HG02970 (cell line): Measurements from ENCODE around the gene PLCD1.
"Not testable (repeated sequence)": the region's sequence is repeated elsewhere in the genome, so short reads cannot be mapped to it uniquely, and the experiment has no call there.

Experiments
- ATAC-seq: cut with Tn5 transposase; IDR thresholded peaks from one replicate; pipeline ENCODE4 v1.9.1; 2021; ENCODE audit warnings: mild to moderate bottlenecking, moderate library complexity, moderate number of reproducible peaks; ENCODE audit not compliant: unreplicated experiment, low FRiP score

The PLCD1 gene

GRCh38 chr3:37989821-37990480 lies 39.5 kb downstream of the PLCD1 start:
- no peak for ATAC-seq

GRCh38 chr3:37988931-37989525 lies 40.4 kb downstream of the PLCD1 start:
- ATAC-seq = no peak

DNA sequence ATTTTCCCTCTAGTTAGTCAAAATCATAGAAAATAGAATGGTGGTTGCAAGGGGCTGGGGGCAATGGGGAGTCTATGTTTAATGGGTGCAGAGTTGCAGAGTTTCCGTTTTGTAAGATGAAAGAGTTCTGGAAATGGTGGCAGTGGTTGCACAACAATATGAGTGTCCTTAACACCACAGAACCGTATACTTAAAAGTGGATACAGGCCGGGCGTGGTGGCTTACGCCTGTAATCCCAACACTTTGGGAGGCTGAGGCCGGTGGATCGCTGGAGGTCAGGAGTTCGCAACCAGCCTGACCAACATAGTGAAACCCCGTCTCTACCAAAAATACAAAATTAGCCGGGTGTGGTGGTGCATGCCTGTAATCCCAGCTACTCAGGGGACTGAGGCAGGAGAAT lies 41.1 kb downstream of the PLCD1 start:
- ATAC-seq = not testable (repeated sequence)

GRCh38 chr3:37987751-37988179 lies 41.7 kb downstream of the PLCD1 start:
- ATAC-seq = no peak

DNA sequence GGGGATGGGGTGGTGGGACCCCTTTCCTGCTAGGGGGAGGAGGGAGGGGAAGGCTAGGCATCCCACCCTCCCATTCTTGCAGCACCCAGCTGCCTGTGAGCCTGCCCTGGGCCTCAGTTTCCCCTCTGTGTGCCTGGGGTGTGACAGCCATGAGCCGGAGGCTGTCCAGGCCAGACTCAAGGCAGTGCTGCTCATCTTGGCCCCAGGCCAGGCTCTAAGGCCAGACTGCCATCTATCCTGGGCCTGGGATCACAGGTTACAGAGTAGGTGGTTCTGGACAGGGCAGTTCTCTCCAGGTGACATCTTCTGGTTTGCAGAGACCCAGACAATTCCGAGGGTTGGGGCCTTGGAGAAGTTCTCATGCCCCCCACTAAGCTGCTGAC lies 42.1 kb downstream of the PLCD1 start:
- ATAC-seq = no peak

DNA sequence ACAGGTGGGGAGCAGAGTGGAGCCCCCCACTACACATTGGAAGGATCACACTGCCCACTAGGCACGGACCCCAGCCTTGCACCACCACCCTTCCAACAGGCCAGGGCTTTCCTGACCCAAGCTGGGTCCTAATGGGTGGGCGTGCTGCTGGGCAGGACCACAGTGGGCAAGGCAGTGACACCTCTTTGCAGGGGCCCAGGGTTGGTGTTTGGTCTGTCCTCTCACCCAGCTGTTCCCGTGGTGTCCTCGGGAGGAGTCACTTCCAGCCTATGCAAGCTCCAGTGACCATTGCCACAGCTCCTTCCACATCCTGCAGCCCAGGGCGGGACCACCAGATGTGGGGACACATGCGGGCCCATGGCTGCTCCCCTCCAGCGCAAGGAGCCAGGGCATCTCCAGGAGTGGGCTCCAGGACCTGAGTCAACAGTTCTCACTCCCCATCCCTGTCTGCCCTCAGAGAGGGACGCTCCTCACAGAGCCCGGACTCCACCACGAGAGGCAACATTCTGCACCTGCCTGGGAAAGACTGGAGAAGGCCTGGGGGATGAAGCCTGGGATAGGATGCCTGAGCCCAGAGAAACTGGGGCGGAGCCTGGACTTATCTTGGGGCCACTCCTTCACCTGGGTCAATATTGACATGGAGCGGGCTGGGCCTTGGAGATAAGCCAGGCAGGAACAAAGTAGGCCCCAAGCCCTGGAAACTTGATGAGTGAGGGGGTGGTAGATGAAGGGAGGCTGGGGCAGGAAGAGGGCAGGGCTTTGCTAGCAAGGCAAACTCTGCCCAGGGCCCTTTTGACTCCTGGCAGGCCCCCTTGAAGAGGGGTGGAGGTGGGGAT lies 42.7 kb downstream of the PLCD1 start:
- no peak for ATAC-seq

DNA sequence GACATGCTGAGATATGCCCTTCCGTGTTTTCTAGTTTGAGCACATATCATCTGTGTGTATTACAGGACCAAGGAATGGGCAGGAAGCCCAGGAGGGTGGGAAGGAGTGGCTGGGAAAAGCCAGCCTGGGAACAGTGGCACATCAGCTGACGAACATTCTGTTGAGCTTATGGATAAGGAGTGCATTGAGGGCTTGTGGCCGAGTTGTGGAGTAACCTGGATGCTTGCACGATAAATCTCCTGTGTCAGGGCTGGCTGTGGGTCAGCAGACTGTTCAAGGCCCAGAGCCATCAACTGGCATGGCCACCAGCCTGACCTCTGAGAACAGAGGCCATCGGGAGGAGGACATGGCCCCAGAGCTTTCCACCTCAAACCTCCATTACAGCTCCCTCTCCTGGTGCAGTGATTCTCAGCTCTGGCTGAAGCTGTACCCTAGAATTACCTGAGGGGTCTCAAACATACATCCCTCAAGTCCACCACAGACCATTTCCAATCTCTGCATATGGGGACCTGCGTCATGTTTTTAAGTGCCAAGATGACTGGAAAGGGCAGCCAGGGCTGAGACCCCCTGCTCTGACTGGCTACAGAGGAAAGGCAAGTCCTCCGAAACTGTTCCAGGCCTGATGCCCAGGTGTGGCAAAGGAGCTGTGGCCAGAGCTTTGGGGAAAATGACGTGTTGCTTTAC lies 43.7 kb downstream of the PLCD1 start:
- ATAC-seq = no peak

- ATAC-seq = no peak
Observed at GRCh38 chr3:37984596-37984995, 44.8 kb downstream of the PLCD1 start.

DNA sequence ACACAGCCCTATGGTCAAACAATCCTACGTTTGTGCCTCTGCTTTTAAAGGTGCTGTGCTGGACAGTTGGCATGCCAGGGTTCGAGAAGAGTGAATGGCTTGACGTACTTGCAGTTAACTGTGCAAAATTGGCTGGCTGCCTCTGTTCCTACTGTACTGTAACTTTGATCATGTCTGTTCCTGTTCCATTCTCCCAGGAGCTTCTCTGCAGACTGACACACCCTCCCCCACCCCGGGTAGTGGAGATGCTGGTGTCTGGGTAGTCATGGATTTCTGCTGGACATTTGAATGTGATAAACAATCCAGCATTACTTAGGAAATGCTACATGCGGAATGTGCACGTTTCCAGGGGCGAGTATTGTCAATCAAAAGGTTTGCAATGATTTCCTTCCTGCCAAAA lies 45.4 kb downstream of the PLCD1 start:
- no peak for ATAC-seq

GRCh38 chr3:37982331-37982730 lies 47.1 kb downstream of the PLCD1 start:
- no peak for ATAC-seq

DNA sequence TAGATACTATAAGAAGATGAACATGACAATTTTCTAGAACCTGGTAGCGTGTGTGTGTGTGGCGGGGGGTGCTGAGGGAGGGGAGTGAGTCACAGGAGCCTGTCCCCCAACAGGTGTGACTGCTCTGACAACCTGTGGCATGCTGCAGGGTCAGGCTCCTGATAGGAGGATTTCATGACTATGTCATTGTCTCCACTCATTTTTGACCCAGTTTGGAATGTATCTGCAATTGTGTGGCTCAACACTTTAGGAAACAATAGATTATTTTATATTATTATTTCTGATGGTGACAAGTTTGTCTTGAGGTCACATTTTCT lies 48.1 kb downstream of the PLCD1 start:
- no peak for ATAC-seq

- no peak for ATAC-seq
Observed at GRCh38 chr3:37980462-37981347, 48.7 kb downstream of the PLCD1 start.

DNA sequence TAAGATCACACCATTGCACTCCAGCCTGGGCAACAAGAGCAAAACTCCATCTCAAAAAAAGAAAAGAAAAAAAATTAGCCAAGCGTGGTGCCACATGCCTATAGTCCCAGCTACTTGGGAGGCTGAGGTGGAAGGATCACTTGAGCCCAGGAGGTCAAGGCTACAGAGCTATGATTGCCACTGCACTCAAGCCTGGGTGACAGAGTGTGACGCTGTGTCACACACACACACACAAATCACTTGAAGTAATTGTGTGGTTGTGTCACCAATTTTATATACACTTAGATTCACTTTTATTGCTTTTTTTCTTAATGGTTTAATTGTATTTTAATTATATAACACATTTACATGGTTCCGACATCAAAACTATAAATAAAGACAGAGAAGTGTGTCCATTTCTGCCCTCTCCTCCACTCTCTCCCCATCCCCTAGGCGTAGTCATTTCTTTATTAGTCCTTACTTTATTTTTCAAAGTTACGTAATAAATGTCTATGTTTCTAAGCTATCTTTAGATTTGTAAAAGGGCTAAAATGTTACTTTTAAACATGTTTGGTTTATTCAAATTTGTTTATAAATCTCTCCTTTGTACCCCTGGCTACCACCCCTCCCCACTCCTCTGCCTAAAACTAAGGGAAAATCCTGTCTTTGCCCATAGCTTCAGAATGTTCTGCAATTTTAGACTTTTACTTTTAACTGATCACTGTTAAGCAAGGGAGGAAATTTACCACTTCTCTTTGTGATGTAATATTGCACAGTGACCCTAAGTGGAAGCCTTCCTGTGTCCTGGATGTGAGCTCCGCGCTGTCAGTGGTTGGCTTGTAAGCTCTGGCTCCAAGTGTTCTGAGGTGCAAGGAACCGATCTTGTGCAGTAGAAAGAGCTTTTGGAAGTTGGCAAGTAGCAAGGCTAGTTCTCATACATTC lies 49.6 kb downstream of the PLCD1 start:
- no peak for ATAC-seq

DNA sequence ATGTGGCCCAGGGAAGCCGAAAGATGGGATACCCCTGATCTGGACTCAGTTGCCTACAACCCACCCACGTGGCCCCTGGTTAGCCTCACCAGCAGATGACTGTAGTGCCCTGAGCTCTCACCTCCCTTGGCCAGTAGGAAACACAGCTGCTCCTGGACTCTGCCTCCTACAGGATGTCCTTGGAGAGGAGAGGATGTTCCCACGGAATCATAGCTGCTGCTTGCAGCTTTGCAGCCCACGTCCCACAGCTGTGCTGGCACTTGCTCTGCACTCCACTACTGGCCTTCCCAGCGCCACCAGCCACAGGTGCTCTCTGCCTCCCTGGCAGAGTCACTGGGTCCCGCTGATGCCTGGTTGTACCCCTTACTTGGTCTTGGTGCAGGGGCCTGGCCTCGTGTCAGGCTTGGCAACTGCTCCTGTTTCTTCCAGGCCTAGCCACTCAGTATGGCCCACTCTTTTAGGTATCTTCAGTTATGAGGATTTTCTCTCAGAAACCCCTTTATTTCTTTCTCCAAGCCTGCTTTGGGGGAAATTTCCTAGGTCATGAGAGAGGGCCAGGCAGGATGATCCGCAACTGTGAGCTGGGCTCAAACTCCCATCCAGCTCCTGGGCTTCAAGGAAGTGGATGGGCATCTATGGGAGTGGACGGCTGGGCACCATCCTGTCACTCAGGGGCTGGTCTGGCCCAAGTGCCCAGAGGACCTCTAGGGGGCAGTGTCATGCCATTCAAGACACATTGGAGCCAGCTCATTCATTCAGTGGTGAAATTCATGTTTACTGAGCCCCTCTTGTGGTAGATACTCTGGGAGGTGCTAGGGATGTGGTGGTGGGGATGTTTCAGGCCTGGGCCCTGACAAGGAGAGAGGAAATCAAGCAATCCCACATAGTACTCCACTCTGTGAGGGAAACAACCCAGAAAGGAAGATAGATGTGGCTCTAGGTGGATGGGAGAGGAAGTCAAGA lies 55.0 kb downstream of the PLCD1 start:
- no peak for ATAC-seq

- ATAC-seq = no peak
Observed at GRCh38 chr3:37973246-37974054, 56.0 kb downstream of the PLCD1 start.

DNA sequence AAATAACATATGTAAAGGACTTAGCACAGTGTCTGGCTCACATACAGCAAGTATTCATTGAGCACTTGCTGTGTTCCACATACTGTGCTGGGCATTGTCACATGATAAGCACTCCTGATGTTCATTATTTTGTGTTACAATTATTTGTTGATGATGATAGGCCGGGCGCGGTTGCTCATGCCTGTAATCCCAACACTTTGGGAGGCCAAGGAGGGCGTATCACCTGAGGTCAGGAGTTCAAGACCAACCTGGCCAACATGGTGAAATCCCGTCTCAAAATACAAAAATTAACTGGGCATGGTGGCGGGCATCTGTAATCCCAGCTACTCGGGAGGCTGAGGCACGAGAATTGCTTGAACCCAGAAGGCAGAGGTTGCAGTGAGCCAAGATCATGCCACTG lies 57.4 kb downstream of the PLCD1 start:
- ATAC-seq = not testable (repeated sequence)

- no peak for ATAC-seq
Observed at GRCh38 chr3:37971467-37971866, 58.0 kb downstream of the PLCD1 start.
